HL-60 (cell line): ENCODE data around the gene SLC25A11.

Source experiments
- DNase-seq, 2 experiments: peaks; one replicate each; pipeline ENCODE4 v3.0.0-alpha.2; 2010 to 2020; ENCODE audit warnings: low read depth in 1 of 2, low spot score in 1 of 2
- H3K27ac ChIP-seq: fragments of 250-450 bp; sonication (Bioruptor Pico); replicated peaks from 2 replicates; pipeline ENCODE4 v1.5.1; 2020; ENCODE audit warnings: mild to moderate bottlenecking, moderate library complexity
- H3K27me3 ChIP-seq: fragments of 250-450 bp; sonication (Bioruptor Pico); 2 replicates; pipeline ENCODE4 v1.5.1; 2021; ENCODE audit warnings: mild to moderate bottlenecking, moderate library complexity; ENCODE audit not compliant: insufficient read depth, poor library complexity, severe bottlenecking
- H3K4me3 ChIP-seq: replicated peaks from 2 replicates; pipeline ENCODE4 v1.5.1; 2011; ENCODE audit warnings: mild to moderate bottlenecking, control low read depth, low read length; ENCODE audit not compliant: insufficient read depth
- CTCF ChIP-seq: IDR thresholded peaks from one replicate; pipeline ENCODE4 v1.5.1; 2011; ENCODE audit warnings: low read length, control low read depth, inconsistent platforms; ENCODE audit not compliant: insufficient read depth
- GABPA ChIP-seq: IDR thresholded peaks from 2 replicates; pipeline ENCODE4 v1.6.1; 2012; ENCODE audit warnings: low read depth
- POLR2AphosphoS5 ChIP-seq: IDR thresholded peaks from 2 replicates; pipeline ENCODE4 v1.6.1; 2012; ENCODE audit warnings: low read depth
- SPI1 ChIP-seq: IDR thresholded peaks from 2 replicates; pipeline ENCODE4 v1.6.1; 2012; ENCODE audit warnings: low read depth, mild to moderate bottlenecking, borderline replicate concordance
- TF ChIP-seq, protein P1 (sequence below): IDR thresholded peaks from 2 replicates; pipeline ENCODE4 v1.6.1; 2012; ENCODE audit warnings: low read depth; ENCODE audit not compliant: insufficient replicate concordance

Gene SLC25A11

GRCh38 chr17:4936436-4936835, 3.4 kb downstream of the SLC25A11 start:
- TF ChIP-seq GABPA = no peak
- no peak for TF ChIP-seq POLR2AphosphoS5
- no peak for TF ChIP-seq SPI1
- no peak for TF ChIP-seq CTCF
- TF ChIP-seq, protein P1, sequence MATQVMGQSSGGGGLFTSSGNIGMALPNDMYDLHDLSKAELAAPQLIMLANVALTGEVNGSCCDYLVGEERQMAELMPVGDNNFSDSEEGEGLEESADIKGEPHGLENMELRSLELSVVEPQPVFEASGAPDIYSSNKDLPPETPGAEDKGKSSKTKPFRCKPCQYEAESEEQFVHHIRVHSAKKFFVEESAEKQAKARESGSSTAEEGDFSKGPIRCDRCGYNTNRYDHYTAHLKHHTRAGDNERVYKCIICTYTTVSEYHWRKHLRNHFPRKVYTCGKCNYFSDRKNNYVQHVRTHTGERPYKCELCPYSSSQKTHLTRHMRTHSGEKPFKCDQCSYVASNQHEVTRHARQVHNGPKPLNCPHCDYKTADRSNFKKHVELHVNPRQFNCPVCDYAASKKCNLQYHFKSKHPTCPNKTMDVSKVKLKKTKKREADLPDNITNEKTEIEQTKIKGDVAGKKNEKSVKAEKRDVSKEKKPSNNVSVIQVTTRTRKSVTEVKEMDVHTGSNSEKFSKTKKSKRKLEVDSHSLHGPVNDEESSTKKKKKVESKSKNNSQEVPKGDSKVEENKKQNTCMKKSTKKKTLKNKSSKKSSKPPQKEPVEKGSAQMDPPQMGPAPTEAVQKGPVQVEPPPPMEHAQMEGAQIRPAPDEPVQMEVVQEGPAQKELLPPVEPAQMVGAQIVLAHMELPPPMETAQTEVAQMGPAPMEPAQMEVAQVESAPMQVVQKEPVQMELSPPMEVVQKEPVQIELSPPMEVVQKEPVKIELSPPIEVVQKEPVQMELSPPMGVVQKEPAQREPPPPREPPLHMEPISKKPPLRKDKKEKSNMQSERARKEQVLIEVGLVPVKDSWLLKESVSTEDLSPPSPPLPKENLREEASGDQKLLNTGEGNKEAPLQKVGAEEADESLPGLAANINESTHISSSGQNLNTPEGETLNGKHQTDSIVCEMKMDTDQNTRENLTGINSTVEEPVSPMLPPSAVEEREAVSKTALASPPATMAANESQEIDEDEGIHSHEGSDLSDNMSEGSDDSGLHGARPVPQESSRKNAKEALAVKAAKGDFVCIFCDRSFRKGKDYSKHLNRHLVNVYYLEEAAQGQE = no peak
- no peaks in the 10 kb centered on the region for H3K27me3 ChIP-seq
- H3K27ac ChIP-seq = no peak overlapping the region
- H3K4me3 ChIP-seq = no peak overlapping the region
- no peak for DNase-seq

DNA sequence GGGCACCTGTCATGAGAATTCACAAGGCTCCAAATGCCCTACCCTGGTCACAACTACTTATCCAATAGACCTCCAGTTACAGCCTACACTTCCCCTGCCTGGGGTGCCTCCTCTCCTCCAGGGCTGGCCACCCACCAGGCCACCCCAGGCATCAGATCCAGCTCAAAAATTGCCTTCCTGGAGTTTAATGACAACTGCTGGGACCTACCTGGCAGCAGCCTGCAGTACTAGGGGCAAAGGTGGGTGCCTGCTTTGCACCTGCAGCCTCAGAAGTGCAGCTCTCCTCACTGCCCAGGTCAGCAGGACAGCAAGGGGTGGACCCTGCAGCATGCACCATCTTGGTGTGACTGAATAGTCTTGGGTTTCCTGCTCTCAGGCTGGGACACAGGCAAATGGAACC, 4.2 kb downstream of the SLC25A11 start:
- no peak for TF ChIP-seq POLR2AphosphoS5
- TF ChIP-seq, protein P1 = no peak
- TF ChIP-seq GABPA = no peak
- TF ChIP-seq SPI1 = no peak
- no peak for TF ChIP-seq CTCF
- DNase-seq = no peak
- H3K27me3 ChIP-seq = no peaks in the 10 kb centered on the region
- no peak overlapping the region for H3K4me3 ChIP-seq
- H3K27ac ChIP-seq = no peak overlapping the region

DNA sequence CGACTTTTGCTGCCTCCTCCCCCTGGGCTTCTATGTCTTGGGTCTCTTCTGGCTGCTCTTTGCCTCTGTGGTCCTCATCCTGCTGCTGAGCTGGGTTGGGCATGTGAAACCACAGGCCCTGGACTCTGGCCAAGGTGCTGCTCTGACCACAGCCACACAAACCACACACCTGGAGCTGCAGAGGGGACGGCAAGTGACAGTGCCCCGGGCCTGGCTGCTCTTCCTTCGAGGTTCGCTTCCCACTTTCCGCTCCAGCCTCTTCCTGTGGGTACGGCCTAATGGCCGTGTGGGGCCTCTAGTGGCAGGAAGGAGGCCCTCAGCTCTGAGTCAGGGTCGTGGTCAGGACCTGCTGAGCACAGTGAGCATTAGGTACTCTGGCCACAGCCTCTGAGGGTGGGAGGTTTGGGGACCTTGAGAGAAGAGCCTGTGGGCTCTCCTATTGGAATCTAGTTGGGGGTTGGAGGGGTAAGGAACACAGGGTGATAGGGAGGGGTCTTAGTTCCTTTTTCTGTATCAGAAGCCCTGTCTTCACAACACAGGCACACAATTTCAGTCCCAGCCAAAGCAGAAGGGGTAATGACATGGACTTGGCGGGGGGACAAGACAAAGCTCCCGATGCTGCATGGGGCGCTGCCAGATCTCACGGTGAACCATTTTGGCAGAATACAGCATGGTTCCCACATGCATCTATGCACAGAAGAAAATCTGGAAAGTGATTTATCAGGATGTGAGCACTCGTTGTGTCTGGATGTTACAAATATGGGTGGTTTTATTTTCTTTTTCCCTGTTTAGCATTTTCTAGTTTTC, 5.5 kb downstream of the SLC25A11 start:
- DNase-seq = peak in 1 of 2 experiments; percentile 57
- no peak for TF ChIP-seq GABPA
- peak; percentile 63 for TF ChIP-seq POLR2AphosphoS5
- Histone ChIP-seq H3K4me3 (no peak overlapping the region), H3K27me3 (no peaks in the 10 kb centered on the region), H3K27ac (no peak overlapping the region; the same call in 1 of the 2 replicates)

- TF ChIP-seq GABPA (no peak), CTCF (no peak), SPI1 (no peak), POLR2AphosphoS5 (no peak)
- TF ChIP-seq, protein P1 = no peak
- DNase-seq = no peak
- Histone ChIP-seq H3K27ac (no peak overlapping the region), H3K27me3 (no peaks in the 10 kb centered on the region), H3K4me3 (no peak overlapping the region)
These were observed 6.2 kb downstream of the SLC25A11 start for GRCh38 chr17:4933646-4934045.
